Spleen (tissue), 7 donors: Measurements from ENCODE around the gene IL32.

ENCODE experiments used
- CTCF ChIP-seq, 11 experiments: fragments of 200-600 bp in 7 of 11; fragments of 450-650 bp in 4 of 11; sonication (generic) in 4 of 11; IDR thresholded peaks in 8 of 11; conservative IDR thresholded peaks in 3 of 11; 1 replicate in 7 of 11; 2 replicates in 4 of 11; pipeline versions ENCODE4 v1.4.0 to v1.8.0; 2016 to 2021; ENCODE audit warnings: antibody characterized with exemption in 11 of 11, inconsistent platforms in 4 of 11, mild to moderate bottlenecking in 1 of 11
- POLR2A ChIP-seq, 3 donors: fragments of 450-650 bp; IDR thresholded peaks; one replicate each; pipeline ENCODE4 v1.5.1; 2017; ENCODE audit warnings: antibody characterized with exemption in 3 of 3, mild to moderate bottlenecking in 1 of 3
- POLR2AphosphoS5 ChIP-seq, 3 donors: sonication (generic); formaldehyde crosslinking; IDR thresholded peaks; one replicate each; pipeline ENCODE4 v1.5.1; 2017; ENCODE audit warnings: antibody characterized with exemption in 3 of 3
- donor health status: DM: no; HTN: no; CAD: no; lungs with moderate emphysema.
- donor health status: DM: no; HTN: no; CAD: no.
- donor health status: DM: no; HTN: no; CAD: no.

- TF ChIP-seq CTCF (IDR thresholded peaks at IDR 0.05 in 8 of 11, conservative IDR thresholded peaks at IDR 0.05 in 3 of 11) (peak in 9 of 11 experiments; percentile 33 to 64 (median 54)), POLR2A (IDR thresholded peaks at IDR 0.05) (no peak), POLR2AphosphoS5 (IDR thresholded peaks at IDR 0.05) (no peak)
These were observed 29.0 kb downstream of the IL32 start for GRCh38 chr16:3094289-3095027.
